GM21447 (cell line): ENCODE data around the gene RADIL.

Experiments
- ATAC-seq: cut with Tn5 transposase; IDR thresholded peaks from one replicate; pipeline ENCODE4 v1.9.1; 2021; ENCODE audit not compliant: unreplicated experiment

Gene RADIL

GRCh38 chr7:4851459-4852422, 31.8 kb downstream of the RADIL start:
- no peak for ATAC-seq

DNA sequence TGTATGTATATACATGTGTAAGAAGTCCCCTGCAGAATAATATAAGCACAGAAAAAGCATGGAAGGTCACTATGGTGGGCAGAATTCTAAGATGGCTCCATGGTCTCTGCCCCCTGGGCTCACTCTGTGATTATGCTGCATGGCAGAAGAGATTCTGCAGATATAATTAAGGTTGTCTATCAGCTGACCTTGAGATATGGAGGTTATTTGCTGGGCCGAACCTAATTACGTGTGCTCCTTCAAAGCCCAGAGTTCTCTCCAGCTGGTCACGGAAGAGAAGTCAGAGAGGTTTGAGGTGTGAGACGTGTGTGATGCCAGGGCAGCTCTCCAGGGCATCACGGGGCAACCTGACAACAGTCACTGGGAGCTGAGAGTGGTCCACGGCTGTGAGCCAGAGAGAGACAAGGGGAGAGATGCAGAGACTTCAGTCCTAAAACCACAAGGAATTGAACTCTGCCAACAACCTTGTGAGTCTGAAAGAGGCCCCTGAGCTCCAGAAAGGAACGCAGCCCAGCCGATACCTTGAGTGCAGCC, 33.2 kb downstream of the RADIL start:
- ATAC-seq: no peak

DNA sequence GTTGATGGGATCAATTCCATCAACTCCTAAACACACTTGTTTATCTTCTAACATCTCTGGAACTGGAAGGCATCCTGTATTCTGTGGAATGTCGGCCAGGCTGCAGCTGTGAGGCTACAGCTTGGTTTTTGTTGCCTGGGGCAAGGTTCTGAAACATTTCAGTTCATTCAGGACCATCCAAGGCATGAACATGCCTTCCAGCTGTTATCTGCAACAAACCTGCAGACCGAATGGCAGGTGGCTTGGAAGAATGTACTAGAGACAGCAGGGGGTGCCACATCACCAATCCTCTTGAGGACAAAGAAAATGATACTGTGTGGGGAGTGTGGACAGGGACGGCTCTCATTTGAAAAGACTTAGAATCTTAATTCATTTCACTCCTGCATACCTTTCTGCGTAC, 34.1 kb downstream of the RADIL start:
- no peak for ATAC-seq

GRCh38 chr7:4845740-4846142, 37.8 kb downstream of the RADIL start:
- no peak for ATAC-seq

DNA sequence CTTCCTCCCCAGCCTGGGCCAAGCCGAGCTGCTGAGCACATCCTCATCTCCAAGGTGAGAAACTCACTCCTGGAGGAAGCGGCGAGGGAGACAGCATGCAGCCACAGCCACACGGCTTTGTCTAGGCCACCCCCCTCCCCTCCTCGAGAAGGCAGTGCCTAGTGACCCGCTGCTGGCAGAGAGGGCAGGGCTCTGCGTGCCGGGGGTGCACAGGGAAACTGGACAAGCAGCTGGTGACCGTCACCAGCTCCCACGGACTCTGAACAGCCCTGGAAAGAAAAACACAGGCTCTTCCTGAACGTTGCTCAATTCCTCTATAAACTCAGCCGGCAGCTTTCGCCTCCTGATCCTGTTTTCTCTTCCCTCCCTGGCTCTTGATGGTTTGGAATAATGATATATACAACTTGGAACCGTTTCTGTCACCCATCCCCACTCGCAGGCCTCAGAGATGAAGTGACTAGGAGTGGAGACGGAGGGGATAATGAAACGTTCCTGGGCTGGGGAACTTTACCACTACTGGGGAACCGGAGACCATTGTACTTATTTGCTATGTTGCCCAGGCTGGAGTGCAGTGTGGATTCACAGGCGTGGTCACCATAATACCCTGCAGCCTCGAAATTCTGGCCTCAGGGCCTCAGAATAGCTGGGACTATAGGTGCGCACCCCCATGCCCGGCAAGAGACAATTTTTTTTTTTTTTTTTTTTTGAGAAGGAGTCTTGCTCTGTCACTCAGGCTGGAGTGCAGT, 41.0 kb downstream of the RADIL start:
- ATAC-seq: no peak

DNA sequence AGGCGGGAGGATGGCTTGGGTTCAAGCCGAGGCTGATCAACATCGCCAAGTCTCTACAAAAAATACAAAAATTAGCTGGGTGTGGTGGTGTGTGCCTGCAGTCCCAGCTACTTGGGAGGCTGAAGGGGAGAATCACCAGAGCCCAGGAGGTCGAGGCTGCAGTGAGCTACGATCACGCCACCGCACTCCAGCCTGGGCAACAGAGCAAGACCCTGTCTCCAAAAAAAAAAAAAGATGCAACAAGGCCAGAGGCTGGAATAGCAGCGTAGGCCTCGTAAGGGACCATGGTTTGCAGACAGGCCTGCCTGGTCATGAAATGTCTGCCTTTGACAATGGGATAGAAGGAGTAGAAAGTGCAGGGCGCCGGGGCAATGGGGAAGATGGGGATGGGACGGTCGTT, 41.7 kb downstream of the RADIL start:
- ATAC-seq: no peak

GRCh38 chr7:4841007-4841784, 42.3 kb downstream of the RADIL start:
- no peak for ATAC-seq

GRCh38 chr7:4840079-4840501, 43.4 kb downstream of the RADIL start:
- ATAC-seq: no peak

GRCh38 chr7:4838626-4839334, 44.7 kb downstream of the RADIL start:
- no peak for ATAC-seq

DNA sequence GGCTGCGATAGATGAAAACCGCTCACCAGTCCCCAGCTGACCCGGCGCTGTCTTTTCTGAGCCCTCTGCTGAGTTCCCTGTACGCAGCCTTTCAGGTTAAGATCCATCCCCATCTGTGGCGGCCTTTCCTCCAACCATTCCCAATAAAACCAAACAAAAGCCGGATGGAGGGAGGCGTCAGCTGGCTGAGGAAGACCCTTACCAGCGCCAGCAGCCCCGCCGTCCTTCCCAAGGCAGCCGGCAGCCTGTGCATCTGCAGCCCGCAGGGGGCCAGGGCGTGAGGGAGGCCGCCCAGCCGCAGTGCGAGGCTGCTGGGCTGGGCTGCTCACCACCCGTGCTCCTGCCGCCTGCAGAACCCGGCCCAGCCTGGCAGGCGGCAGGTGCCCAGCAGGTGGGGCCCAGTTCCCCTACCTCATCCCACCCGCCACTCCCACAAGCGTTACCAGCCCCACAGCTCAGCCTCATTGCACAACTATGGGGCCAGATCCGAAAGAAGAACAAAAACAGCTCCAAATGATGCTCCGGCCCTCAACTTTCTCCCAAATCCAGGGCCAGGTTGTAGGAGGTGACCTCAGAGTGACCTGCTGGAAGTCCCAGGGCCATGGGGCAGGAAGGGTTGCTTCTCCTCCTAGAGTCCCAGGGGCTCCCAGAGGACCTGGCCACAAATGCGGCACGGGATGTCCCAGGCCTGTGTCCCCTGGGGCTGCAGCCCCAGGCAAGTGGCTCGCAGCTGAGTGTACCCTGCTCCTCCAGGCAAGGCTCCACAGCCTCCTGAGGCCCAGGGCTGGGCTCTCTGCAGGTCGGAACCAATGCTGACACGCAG, 45.5 kb downstream of the RADIL start:
- no peak for ATAC-seq

- no peak for ATAC-seq
These were observed 46.3 kb downstream of the RADIL start for GRCh38 chr7:4837041-4837802.

- no peak for ATAC-seq
These were observed 47.3 kb downstream of the RADIL start for GRCh38 chr7:4836206-4836661.

GRCh38 chr7:4835398-4836205, 47.9 kb downstream of the RADIL start:
- ATAC-seq: no peak

GRCh38 chr7:4834601-4835397, 48.7 kb downstream of the RADIL start:
- no peak for ATAC-seq

GRCh38 chr7:4833691-4834600, 49.6 kb downstream of the RADIL start:
- ATAC-seq: no peak

DNA sequence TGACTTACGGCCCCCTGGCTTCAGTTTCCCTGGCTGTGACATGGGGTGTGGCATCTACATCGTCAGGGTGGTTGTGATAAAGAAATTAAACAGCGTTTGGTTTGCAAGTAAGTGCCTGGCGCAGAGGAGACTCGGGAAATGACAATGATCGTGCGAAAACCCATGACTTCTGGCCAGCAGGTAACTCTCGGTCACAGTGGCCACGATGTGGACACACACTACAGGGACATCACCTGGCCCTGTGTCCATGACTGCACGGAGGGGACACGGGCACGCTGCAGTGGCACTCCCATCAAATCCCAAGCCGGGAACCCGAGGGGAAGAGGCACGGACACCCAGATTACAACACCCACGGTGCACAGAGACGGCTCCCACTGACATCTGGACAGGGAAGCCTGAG, 50.3 kb downstream of the RADIL start:
- no peak for ATAC-seq
